Amniotic epithelial cell (primary cell): ENCODE data around the gene KCNH6.
A peak's percentile ranks its signal among the peaks of the same experiment; 100 is the strongest.

Experiments
- DNase-seq: peaks from one replicate; pipeline ENCODE4 v3.0.0-alpha.2; 2010; ENCODE audit warnings: low read depth

The KCNH6 gene

GRCh38 chr17:63486317-63487013 is 36.7 kb upstream of the KCNH6 start:
- DNase-seq: no peak

GRCh38 chr17:63487014-63487339 is 36.2 kb upstream of the KCNH6 start:
- no peak for DNase-seq

GRCh38 chr17:63488851-63489250 is 34.3 kb upstream of the KCNH6 start:
- DNase-seq: no peak

GRCh38 chr17:63489291-63489690 is 33.9 kb upstream of the KCNH6 start:
- no peak for DNase-seq

GRCh38 chr17:63490329-63490728 is 32.8 kb upstream of the KCNH6 start:
- no peak for DNase-seq

GRCh38 chr17:63490858-63491400 is 32.2 kb upstream of the KCNH6 start:
- DNase-seq: no peak

- no peak for DNase-seq
Observed at GRCh38 chr17:63491413-63491812, 31.7 kb upstream of the KCNH6 start.

GRCh38 chr17:63491977-63492618 is 31.1 kb upstream of the KCNH6 start:
- no peak for DNase-seq

GRCh38 chr17:63492940-63493339 is 30.2 kb upstream of the KCNH6 start:
- peak; percentile 12 for DNase-seq

GRCh38 chr17:63493411-63493810 is 29.7 kb upstream of the KCNH6 start:
- DNase-seq: no peak

- no peak for DNase-seq
Observed at GRCh38 chr17:63494300-63494928, 28.7 kb upstream of the KCNH6 start.

- DNase-seq: no peak
Observed at GRCh38 chr17:63495491-63495890, 27.7 kb upstream of the KCNH6 start.

- DNase-seq: no peak
Observed at GRCh38 chr17:63496177-63496576, 27.0 kb upstream of the KCNH6 start.

GRCh38 chr17:63496663-63497400 is 26.3 kb upstream of the KCNH6 start:
- no peak for DNase-seq

- DNase-seq: peak; percentile 14
Observed at GRCh38 chr17:63497708-63498483, 25.3 kb upstream of the KCNH6 start.

- DNase-seq: peak; percentile 33
Observed at GRCh38 chr17:63498626-63499195, 24.4 kb upstream of the KCNH6 start.

- no peak for DNase-seq
Observed at GRCh38 chr17:63500543-63501390, 22.4 kb upstream of the KCNH6 start.

GRCh38 chr17:63503341-63503705 is 19.8 kb upstream of the KCNH6 start:
- no peak for DNase-seq

GRCh38 chr17:63504261-63504660 is 18.9 kb upstream of the KCNH6 start:
- DNase-seq: no peak

- DNase-seq: no peak
Observed at GRCh38 chr17:63505341-63505740, 17.8 kb upstream of the KCNH6 start.

GRCh38 chr17:63506627-63507026 is 16.5 kb upstream of the KCNH6 start:
- DNase-seq: no peak
